B cell (primary cell): ENCODE results near the gene ECT2L. TPM values are rescaled to one million over a fixed set of nuclear protein-coding genes. Genes with fewer than 3 reads are reported as not detected.
"Not testable (repeated sequence)": the region's sequence is repeated elsewhere in the genome, so short reads cannot be mapped to it uniquely, and the experiment has no call there.

Experiments used
- ATAC-seq: fragments of 200-7000 bp; cut with Tn5 transposase; one replicate; pipeline ENCODE4 v1.10.0; 2021; ENCODE audit warnings: low read depth, mild to moderate bottlenecking, moderate number of reproducible peaks, moderate library complexity
- CTCF ChIA-PET: fragments of 350-600 bp; sonication (Branson Sonifier 250); formaldehyde crosslinking; loops from one replicate; lab custom pipeline; 2021; ENCODE audit warnings: antibody characterized with exemption, inconsistent platforms; lab: Charles Lee
- POLR2A ChIA-PET: fragments of 350-600 bp; sonication (Branson Sonifier 250); formaldehyde crosslinking; loops from one replicate; lab custom pipeline; 2021; ENCODE audit warnings: antibody characterized with exemption; lab: Charles Lee
- DNase-seq: peaks from one replicate; pipeline ENCODE4 v3.0.0; 2013
- H2AFZ ChIP-seq: 2 replicates; pipeline ENCODE4 v1.6.1; 2012; ENCODE audit warnings: mild to moderate bottlenecking, low read depth, low read length; ENCODE audit not compliant: insufficient read depth, poor library complexity, severe bottlenecking
- H3K27ac ChIP-seq, 2 donors: 1 replicate in 1 of 2; 2 replicates in 1 of 2; pipeline ENCODE4 v1.5.1; 2012 to 2013; ENCODE audit warnings: low read length in 2 of 2, mild to moderate bottlenecking in 2 of 2, moderate library complexity in 1 of 2
- H3K27me3 ChIP-seq, 4 experiments: fragments of 200-600 bp in 1 of 4; sonication (generic) in 1 of 4; replicated peaks in 1 of 4; 1 replicate in 2 of 4; 2 replicates in 2 of 4; pipeline versions ENCODE4 v1.6.1 to v1.7.0; 2013 to 2016; ENCODE audit warnings: low read length in 3 of 4, mild to moderate bottlenecking in 2 of 4, mixed read lengths in 1 of 4, moderate library complexity in 1 of 4; ENCODE audit not compliant: insufficient read depth in 4 of 4, control insufficient read depth in 3 of 4; ENCODE audit errors: control extremely low read depth in 1 of 4
- H3K36me3 ChIP-seq, 2 experiments: replicated peaks in 1 of 2; 1 replicate in 1 of 2; 2 replicates in 1 of 2; pipeline versions ENCODE4 v1.6.1 to v1.7.1; 2013; ENCODE audit warnings: low read length in 1 of 2; ENCODE audit not compliant: insufficient read depth in 2 of 2, control insufficient read depth in 1 of 2; ENCODE audit errors: control extremely low read depth in 1 of 2, extremely low read depth in 1 of 2
- H3K4me1 ChIP-seq, 2 donors: fragments of 200-600 bp in 1 of 2; sonication (generic) in 1 of 2; 1 replicate in 1 of 2; 2 replicates in 1 of 2; pipeline versions ENCODE4 v1.5.1 to v1.6.1; 2013 to 2017; ENCODE audit warnings: low read length in 2 of 2; ENCODE audit not compliant: control insufficient read depth in 2 of 2, insufficient read depth in 2 of 2
- H3K4me2 ChIP-seq: replicated peaks from 2 replicates; pipeline ENCODE3; 2012; ENCODE audit warnings: mild to moderate bottlenecking, low read depth, low read length; ENCODE audit not compliant: poor library complexity, severe bottlenecking
- H3K4me3 ChIP-seq, 5 experiments: fragments of 200-600 bp in 1 of 5; sonication (generic) in 1 of 5; 1 replicate in 3 of 5; 2 replicates in 2 of 5; pipeline versions ENCODE4 v1.5.1 to v1.7.0; 2011 to 2016; ENCODE audit warnings: low read length in 4 of 5, mild to moderate bottlenecking in 4 of 5, low read depth in 2 of 5, control low read depth in 1 of 5, moderate library complexity in 1 of 5; ENCODE audit not compliant: insufficient read depth in 1 of 5; ENCODE audit errors: control extremely low read depth in 1 of 5, extremely low read depth in 1 of 5
- H3K79me2 ChIP-seq: fragments of 200-600 bp; sonication (generic); one replicate; pipeline ENCODE4 v1.6.0; 2016; ENCODE audit warnings: low read length; ENCODE audit not compliant: control insufficient read depth, insufficient read depth
- H3K9ac ChIP-seq: fragments of 200-600 bp; sonication (generic); 2 replicates; pipeline ENCODE4 v1.6.1; 2017; ENCODE audit warnings: mild to moderate bottlenecking, low read length, moderate library complexity
- H3K9me3 ChIP-seq, 3 donors: one replicate each; pipeline versions ENCODE4 v1.6.1 to v1.7.1; 2013; ENCODE audit warnings: low read length in 2 of 3; ENCODE audit not compliant: control insufficient read depth in 2 of 3, insufficient read depth in 1 of 3; ENCODE audit errors: control extremely low read depth in 1 of 3
- H4K20me1 ChIP-seq: 2 replicates; pipeline ENCODE4 v1.6.0; 2012; ENCODE audit warnings: mild to moderate bottlenecking, low read length; ENCODE audit not compliant: insufficient read depth, control insufficient read depth, poor library complexity, severe bottlenecking
- H3K27ac Mint-ChIP-seq: one replicate; pipeline ENCODE4 v1.8.0; 2021; ENCODE audit warnings: mixed read lengths
- H3K27me3 Mint-ChIP-seq: one replicate; pipeline ENCODE4 v1.8.0; 2021; ENCODE audit warnings: mixed read lengths
- H3K4me1 Mint-ChIP-seq: one replicate; pipeline ENCODE4 v1.8.0; 2021; ENCODE audit warnings: mixed read lengths
- H3K4me3 Mint-ChIP-seq: one replicate; pipeline ENCODE4 v1.8.0; 2021; ENCODE audit warnings: mixed read lengths
- H3K9me3 Mint-ChIP-seq: one replicate; pipeline ENCODE4 v1.8.0; 2022; ENCODE audit warnings: mixed read lengths; ENCODE audit not compliant: insufficient read depth
- EZH2 ChIP-seq: IDR thresholded peaks from 2 replicates; pipeline ENCODE4 v1.6.1; 2012; ENCODE audit warnings: borderline replicate concordance, low read depth, mild to moderate bottlenecking, moderate library complexity, low read length; ENCODE audit not compliant: insufficient read depth, poor library complexity, severe bottlenecking
- WGBS: methylation state at CpG from one replicate; pipeline ENCODE4 v1.1.5; 2013; ENCODE audit warnings: missing lambda C conversion rate; ENCODE audit not compliant: insufficient coverage; 5-methylcytosine and 5-hydroxymethylcytosine counted together
- intact Hi-C: fragments of 100-400 bp; cut with micrococcal nuclease; formaldehyde crosslinking; loops from one replicate; pipeline ENCODE4 v1.10.0; 2022
- polyA plus RNA-seq: library from polyadenylated mRNA; depleted of rRNA; stranded (reverse); fragments of >200 nt; gene quantifications from 2 replicates; pipeline ENCODE4 v1.2.3, GENCODE V29; 2012
- total RNA-seq, 2 donors: library from RNA; stranded (reverse); fragments of 120-200 nt in 1 of 2; gene quantifications; 1 replicate in 1 of 2; 2 replicates in 1 of 2; pipeline versions ENCODE4 v1.2.3 to v1.2.4, GENCODE V29; 2013 to 2022
- TF ChIP-seq, protein P1 (sequence below): fragments of 200-600 bp; IDR thresholded peaks from one replicate; pipeline ENCODE4 v1.8.0; 2022; ENCODE audit warnings: antibody characterized with exemption, mild to moderate bottlenecking

Gene ECT2L
- total and polyA plus RNA-seq, 2 donors (not counting 1 experiment from before 2014, with no cell fraction given): not detected

DNA sequence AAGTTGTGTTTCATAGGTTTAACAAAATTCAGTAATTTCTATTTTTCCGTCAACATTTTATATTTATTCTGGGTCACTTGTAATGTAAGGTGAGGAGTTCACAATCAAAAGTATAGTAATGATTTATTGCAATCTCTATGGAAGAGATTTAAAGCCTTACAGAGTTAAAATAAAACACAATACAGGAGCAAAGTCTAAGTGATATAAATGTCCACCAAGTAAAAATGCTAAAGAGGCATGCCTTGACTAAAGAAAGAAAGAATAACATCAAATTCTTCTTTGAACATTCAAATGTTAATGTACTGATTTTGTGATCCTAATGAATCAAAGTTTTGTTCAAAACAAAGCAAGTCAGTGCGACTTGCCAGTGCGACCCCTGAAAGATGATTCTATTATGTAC, 130.7 kb downstream of the ECT2L start:
- no CpG with 5 or more reads among the region's 3 CpGs for WGBS
- Histone ChIP-seq H3K27ac (no peak overlapping the region), H3K4me1 (peaks cover 0 to 2% of the 10 kb centered on the region in 2 donors), H3K4me3 (no peak overlapping the region), H4K20me1 (no peaks in the 10 kb centered on the region), H3K36me3 (peaks cover 0 to 22% of the 10 kb centered on the region in 2 experiments), H3K27me3 (no peaks in the 10 kb centered on the region), H3K9ac (no peak overlapping the region), H3K4me2 (no peak overlapping the region), H3K9me3 (no peaks in the 10 kb centered on the region), H3K79me2 (no peaks in the 10 kb centered on the region), H2AFZ (no peak overlapping the region)
- Mint-ChIP-seq H3K4me3 (no peak overlapping the region), H3K27me3 (no peaks in the 10 kb centered on the region), H3K9me3 (no peaks in the 10 kb centered on the region), H3K27ac (no peak overlapping the region), H3K4me1 (peaks cover under 1% of the 10 kb centered on the region)
- TF ChIP-seq, protein P1, sequence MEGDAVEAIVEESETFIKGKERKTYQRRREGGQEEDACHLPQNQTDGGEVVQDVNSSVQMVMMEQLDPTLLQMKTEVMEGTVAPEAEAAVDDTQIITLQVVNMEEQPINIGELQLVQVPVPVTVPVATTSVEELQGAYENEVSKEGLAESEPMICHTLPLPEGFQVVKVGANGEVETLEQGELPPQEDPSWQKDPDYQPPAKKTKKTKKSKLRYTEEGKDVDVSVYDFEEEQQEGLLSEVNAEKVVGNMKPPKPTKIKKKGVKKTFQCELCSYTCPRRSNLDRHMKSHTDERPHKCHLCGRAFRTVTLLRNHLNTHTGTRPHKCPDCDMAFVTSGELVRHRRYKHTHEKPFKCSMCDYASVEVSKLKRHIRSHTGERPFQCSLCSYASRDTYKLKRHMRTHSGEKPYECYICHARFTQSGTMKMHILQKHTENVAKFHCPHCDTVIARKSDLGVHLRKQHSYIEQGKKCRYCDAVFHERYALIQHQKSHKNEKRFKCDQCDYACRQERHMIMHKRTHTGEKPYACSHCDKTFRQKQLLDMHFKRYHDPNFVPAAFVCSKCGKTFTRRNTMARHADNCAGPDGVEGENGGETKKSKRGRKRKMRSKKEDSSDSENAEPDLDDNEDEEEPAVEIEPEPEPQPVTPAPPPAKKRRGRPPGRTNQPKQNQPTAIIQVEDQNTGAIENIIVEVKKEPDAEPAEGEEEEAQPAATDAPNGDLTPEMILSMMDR: no peak
- no peak for TF ChIP-seq EZH2
- DNase-seq (no peak), ATAC-seq (no peak)
- intact Hi-C loops: no loop called here
- POLR2A ChIA-PET: no interaction called here
- CTCF ChIA-PET: no interaction called here

DNA sequence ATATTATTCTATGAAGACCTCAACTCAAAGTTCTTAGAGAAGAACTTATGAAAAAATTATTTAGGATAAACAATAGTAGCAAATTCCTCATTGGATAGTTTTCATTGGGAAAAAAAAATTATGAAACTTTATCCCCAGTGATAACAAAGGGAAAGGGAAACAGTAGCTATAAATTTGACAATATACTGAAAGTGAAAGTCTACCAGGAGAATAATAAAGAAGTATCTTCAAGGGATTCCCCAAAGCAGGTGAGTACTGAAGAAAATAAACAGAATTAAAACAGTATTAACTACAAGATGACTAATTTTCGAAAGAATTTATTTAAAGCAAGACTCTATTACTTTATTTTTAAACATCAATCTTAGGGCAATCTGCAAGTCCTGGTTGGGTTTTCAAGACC, 135.8 kb downstream of the ECT2L start:
- intact Hi-C loops: no loop called here
- Histone ChIP-seq H3K36me3 (peaks cover 1 to 16% of the 10 kb centered on the region in 2 experiments), H3K27ac (no peak overlapping the region), H3K79me2 (no peaks in the 10 kb centered on the region), H3K9ac (peak overlapping the region; percentile 12), H2AFZ (no peak overlapping the region), H3K4me2 (no peak overlapping the region), H3K4me1 (peaks cover 5 to 12% of the 10 kb centered on the region in 2 donors), H4K20me1 (no peaks in the 10 kb centered on the region), H3K9me3 (no peaks in the 10 kb centered on the region), H3K4me3 (no peak overlapping the region), H3K27me3 (no peaks in the 10 kb centered on the region)
- WGBS: no CpG with 5 or more reads among the region's 1 CpG
- Mint-ChIP-seq H3K4me3 (no peak overlapping the region), H3K4me1 (peaks cover 8% of the 10 kb centered on the region), H3K27ac (no peak overlapping the region), H3K9me3 (no peaks in the 10 kb centered on the region), H3K27me3 (no peaks in the 10 kb centered on the region)
- ATAC-seq (no peak), DNase-seq (peak; percentile 5)
- ChIA-PET CTCF (no interaction called here), POLR2A (no interaction called here)
- TF ChIP-seq, protein P1: no peak
- no peak for TF ChIP-seq EZH2

DNA sequence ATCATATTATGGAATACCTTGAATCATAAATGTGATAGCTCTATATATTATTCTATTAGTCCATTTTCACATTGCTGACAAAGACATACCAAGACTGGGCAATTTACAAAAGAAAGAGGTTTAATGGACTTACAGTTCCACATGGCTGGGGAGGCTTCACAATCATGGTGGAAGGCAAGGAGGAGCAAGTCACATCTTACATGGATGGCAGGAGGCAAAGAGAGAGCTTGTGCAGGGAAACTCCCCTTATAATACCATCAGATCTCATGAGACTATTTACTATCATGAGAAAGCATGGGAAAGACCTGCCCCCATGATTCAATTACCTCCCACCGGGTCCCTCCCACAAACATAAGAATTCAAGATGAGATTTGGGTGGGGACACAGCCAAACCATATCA, 141.0 kb downstream of the ECT2L start:
- WGBS: no CpG with 5 or more reads among the region's 1 CpG

More for the DNA sequence above, 141.0 kb downstream of the ECT2L start:
- H2AFZ ChIP-seq, H3K9me3 ChIP-seq, H3K4me1 ChIP-seq, H3K4me2 ChIP-seq, H4K20me1 ChIP-seq, H3K27me3 ChIP-seq, POLR2A ChIA-PET, H3K9me3 Mint-ChIP-seq, H3K4me3 ChIP-seq, H3K4me1 Mint-ChIP-seq, H3K79me2 ChIP-seq, CTCF ChIA-PET, DNase-seq, H3K27ac ChIP-seq, H3K27ac Mint-ChIP-seq, intact Hi-C loops, H3K9ac ChIP-seq, H3K4me3 Mint-ChIP-seq, ATAC-seq, H3K27me3 Mint-ChIP-seq: not testable (repeated sequence)
- H3K36me3 ChIP-seq: peaks cover 8 to 36% of the 10 kb centered on the region in 2 experiments
